Panc1 (cell line): ENCODE results near the gene CCDC110. TPM values are rescaled to one million over a fixed set of nuclear protein-coding genes. Genes with fewer than 3 reads are reported as not detected.

Source experiments
- ATAC-seq: fragments of 200-7000 bp; cut with Tn5 transposase; 2 replicates; pipeline ENCODE4 v1.9.1; 2020; ENCODE audit warnings: mild to moderate bottlenecking, moderate library complexity
- BruUV-seq: library from RNA; stranded (reverse); fragments of 400-500 nt; replicated peaks from 2 replicates; lab custom pipeline; 2021; lab: Mats Ljungman, UMichigan
- CTCF ChIA-PET: fragments of 300-600 bp; sonication (Branson Sonifier 250); formaldehyde crosslinking; loops from one replicate; lab custom pipeline; 2022; ENCODE audit warnings: antibody characterized with exemption; lab: Charles Lee
- POLR2A ChIA-PET: fragments of 300-600 bp; sonication (Branson Sonifier 250); formaldehyde crosslinking; loops from one replicate; lab custom pipeline; 2022; ENCODE audit warnings: antibody characterized with exemption; lab: Charles Lee
- DNase-seq: peaks from one replicate; pipeline ENCODE4 v3.0.0-alpha.2; 2010; ENCODE audit warnings: low read depth, low spot score
- H3K27ac ChIP-seq: 2 replicates; pipeline ENCODE4 v1.5.1; 2011; ENCODE audit warnings: mild to moderate bottlenecking, low read length, inconsistent platforms
- H3K27me3 ChIP-seq: fragments of 200-500 bp; sonication (Bioruptor generic); 2 replicates; pipeline ENCODE4 v1.6.0; 2014; ENCODE audit warnings: low read length, inconsistent platforms; ENCODE audit not compliant: control insufficient read depth, insufficient read depth
- H3K36me3 ChIP-seq: fragments of 200-500 bp; sonication (Bioruptor generic); 2 replicates; pipeline ENCODE4 v1.5.1; 2014; ENCODE audit warnings: inconsistent platforms, mild to moderate bottlenecking, low read length, moderate library complexity; ENCODE audit not compliant: control insufficient read depth, insufficient read depth
- H3K4me1 ChIP-seq: 2 replicates; pipeline ENCODE4 v1.5.1; 2011; ENCODE audit warnings: inconsistent platforms, mild to moderate bottlenecking, low read length, moderate library complexity; ENCODE audit not compliant: control insufficient read depth, insufficient read depth
- H3K4me3 ChIP-seq, 2 experiments: 2 replicates each; pipeline ENCODE4 v1.5.1; 2011 to 2012; ENCODE audit warnings: low read depth in 2 of 2, low read length in 2 of 2, mild to moderate bottlenecking in 2 of 2, inconsistent platforms in 1 of 2, moderate library complexity in 1 of 2
- H3K9me3 ChIP-seq: fragments of 200-500 bp; sonication (Bioruptor generic); 2 replicates; pipeline ENCODE4 v1.5.1; 2014; ENCODE audit warnings: low read depth, mild to moderate bottlenecking, inconsistent platforms, low read length, moderate library complexity; ENCODE audit not compliant: control insufficient read depth, insufficient read depth
- CTCF ChIP-seq: fragments of 450-650 bp; IDR thresholded peaks from 2 replicates; pipeline ENCODE4 v1.5.1; 2017; ENCODE audit warnings: mild to moderate bottlenecking
- POLR2AphosphoS5 ChIP-seq: IDR thresholded peaks from 2 replicates; pipeline ENCODE4 v1.6.1; 2012; ENCODE audit warnings: mild to moderate bottlenecking, low read depth, low read length, moderate library complexity
- REST ChIP-seq, 2 experiments: IDR thresholded peaks; 2 replicates each; pipeline ENCODE4 v1.6.1; 2011 to 2012; ENCODE audit warnings: low read depth in 2 of 2, control low read depth in 1 of 2, low read length in 1 of 2, mild to moderate bottlenecking in 1 of 2, moderate library complexity in 1 of 2; ENCODE audit not compliant: insufficient read depth in 1 of 2
- SIN3A ChIP-seq: IDR thresholded peaks from 2 replicates; pipeline ENCODE4 v1.6.1; 2012; ENCODE audit warnings: low read depth, mild to moderate bottlenecking, low read length, moderate library complexity, borderline replicate concordance; ENCODE audit not compliant: insufficient read depth
- TCF7L2 ChIP-seq: IDR thresholded peaks from 2 replicates; pipeline ENCODE4 v1.6.1; 2011; ENCODE audit warnings: mild to moderate bottlenecking, low read depth, low read length, inconsistent platforms
- in situ Hi-C: cut with HindIII; loops from 2 replicates; pipeline ENCODE4 v1.10.0; 2016; ENCODE audit warnings: low sequenced_read_pairs, low pct_unique_long_range_greater_than_20kb
- intact Hi-C: fragments of 100-400 bp; cut with micrococcal nuclease; formaldehyde crosslinking; loops from one replicate; pipeline ENCODE4 v1.10.0; 2022; ENCODE audit not compliant: unreplicated experiment
- total RNA-seq: library from RNA; stranded (reverse); gene quantifications from one replicate; pipeline ENCODE4 v1.2.1, GENCODE V29; 2021; ENCODE audit not compliant: unreplicated experiment

Gene CCDC110
- total RNA-seq, 1 experiment from 2014 or later = 0.05 TPM

GRCh38 chr4:185488650-185489049 lies 17.1 kb upstream of the CCDC110 start:
- intact Hi-C loops (no loop called here), in situ Hi-C loops (no loop called here)
- Histone ChIP-seq H3K9me3 (no peaks in the 10 kb centered on the region), H3K27me3 (no peaks in the 10 kb centered on the region), H3K4me3 (no peak overlapping the region), H3K27ac (no peak overlapping the region), H3K4me1 (no peaks in the 10 kb centered on the region), H3K36me3 (no peaks in the 10 kb centered on the region)
- ChIA-PET POLR2A (no interaction called here), CTCF (no interaction called here)
- ATAC-seq = no peak
- TF ChIP-seq CTCF = no peak
- no peak for TF ChIP-seq POLR2AphosphoS5
- no peak for TF ChIP-seq REST (IDR thresholded peaks at IDR 0.05; ENCODE audit: insufficient read depth in 1 of 2, low read depth in 2 of 2, low read length in 1 of 2)
- TF ChIP-seq TCF7L2 = no peak
- TF ChIP-seq SIN3A = no peak
- BruUV-seq = no TSS peak
- no peak for DNase-seq

- ChIA-PET CTCF (no interaction called here), POLR2A (no interaction called here)
- Histone ChIP-seq H3K36me3 (no peaks in the 10 kb centered on the region), H3K27ac (no peak overlapping the region), H3K9me3 (no peaks in the 10 kb centered on the region), H3K4me3 (no peak overlapping the region), H3K4me1 (no peaks in the 10 kb centered on the region), H3K27me3 (0 out of 2 replicates have a peak, but pooled peaks cover 2% of the 10 kb centered on the region)
- TF ChIP-seq POLR2AphosphoS5 = no peak
- TF ChIP-seq TCF7L2 = no peak
- TF ChIP-seq SIN3A = no peak
- no peak for TF ChIP-seq CTCF
- no peak for TF ChIP-seq REST (IDR thresholded peaks at IDR 0.05; ENCODE audit: insufficient read depth in 1 of 2, low read depth in 2 of 2, low read length in 1 of 2)
- DNase-seq = no peak
- intact Hi-C loops (no loop called here), in situ Hi-C loops (no loop called here)
- BruUV-seq = no TSS peak
- ATAC-seq = no peak
Observed at GRCh38 chr4:185481401-185481800, 9.9 kb upstream of the CCDC110 start.
